ENCODE measurements around the gene CRYBB1. TPM values are rescaled to one million over a fixed set of nuclear protein-coding genes. Genes with fewer than 3 reads are reported as not detected.
A peak's percentile ranks its signal among the peaks of the same experiment; 100 is the strongest.

The CRYBB1 gene
- total RNA-seq, 1 donor from 2014 or later: not detected

DNA sequence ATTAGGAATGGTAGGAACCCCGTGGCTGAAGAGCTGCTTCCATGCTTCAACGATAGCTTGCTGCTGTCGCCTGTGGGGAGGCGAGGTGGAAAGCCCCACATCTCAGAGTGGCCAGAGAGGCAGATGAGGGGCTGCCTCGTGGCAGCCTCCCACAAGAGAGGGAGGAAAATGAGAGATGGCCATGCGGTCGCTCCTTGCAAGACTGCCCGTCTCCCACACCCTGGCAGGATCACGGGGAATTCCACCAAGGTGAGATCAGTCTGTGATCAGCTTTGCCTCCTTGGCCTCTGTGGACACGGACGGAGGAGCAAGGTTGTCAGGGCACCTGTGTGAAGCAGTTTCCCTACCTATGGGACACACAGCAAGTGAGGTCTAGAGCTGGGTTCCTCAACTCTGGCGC is 7.0 kb upstream of the CRYBB1 start:
- Histone ChIP-seq H3K27ac (no peak overlapping the region), H3K4me1 (no peaks in the 10 kb centered on the region), H3K27me3 (no peaks in the 10 kb centered on the region), H3K9me3 (no peaks in the 10 kb centered on the region), H3K36me3 (no peaks in the 10 kb centered on the region), H3K4me3 (no peak overlapping the region)
- intact Hi-C loops (cut with DNase I): no loop called here
- no peak for DNase-seq (ENCODE audit: extremely low spot score in 2 of 2)
- TF ChIP-seq POLR2A (IDR thresholded peaks at IDR 0.05) (no peak), POLR2AphosphoS5 (IDR thresholded peaks at IDR 0.05; ENCODE audit: insufficient read depth in 1 of 2, low read depth in 1 of 2) (no peak)
- TF ChIP-seq, protein P1, sequence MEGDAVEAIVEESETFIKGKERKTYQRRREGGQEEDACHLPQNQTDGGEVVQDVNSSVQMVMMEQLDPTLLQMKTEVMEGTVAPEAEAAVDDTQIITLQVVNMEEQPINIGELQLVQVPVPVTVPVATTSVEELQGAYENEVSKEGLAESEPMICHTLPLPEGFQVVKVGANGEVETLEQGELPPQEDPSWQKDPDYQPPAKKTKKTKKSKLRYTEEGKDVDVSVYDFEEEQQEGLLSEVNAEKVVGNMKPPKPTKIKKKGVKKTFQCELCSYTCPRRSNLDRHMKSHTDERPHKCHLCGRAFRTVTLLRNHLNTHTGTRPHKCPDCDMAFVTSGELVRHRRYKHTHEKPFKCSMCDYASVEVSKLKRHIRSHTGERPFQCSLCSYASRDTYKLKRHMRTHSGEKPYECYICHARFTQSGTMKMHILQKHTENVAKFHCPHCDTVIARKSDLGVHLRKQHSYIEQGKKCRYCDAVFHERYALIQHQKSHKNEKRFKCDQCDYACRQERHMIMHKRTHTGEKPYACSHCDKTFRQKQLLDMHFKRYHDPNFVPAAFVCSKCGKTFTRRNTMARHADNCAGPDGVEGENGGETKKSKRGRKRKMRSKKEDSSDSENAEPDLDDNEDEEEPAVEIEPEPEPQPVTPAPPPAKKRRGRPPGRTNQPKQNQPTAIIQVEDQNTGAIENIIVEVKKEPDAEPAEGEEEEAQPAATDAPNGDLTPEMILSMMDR (IDR thresholded peaks at IDR 0.05): no peak

DNA sequence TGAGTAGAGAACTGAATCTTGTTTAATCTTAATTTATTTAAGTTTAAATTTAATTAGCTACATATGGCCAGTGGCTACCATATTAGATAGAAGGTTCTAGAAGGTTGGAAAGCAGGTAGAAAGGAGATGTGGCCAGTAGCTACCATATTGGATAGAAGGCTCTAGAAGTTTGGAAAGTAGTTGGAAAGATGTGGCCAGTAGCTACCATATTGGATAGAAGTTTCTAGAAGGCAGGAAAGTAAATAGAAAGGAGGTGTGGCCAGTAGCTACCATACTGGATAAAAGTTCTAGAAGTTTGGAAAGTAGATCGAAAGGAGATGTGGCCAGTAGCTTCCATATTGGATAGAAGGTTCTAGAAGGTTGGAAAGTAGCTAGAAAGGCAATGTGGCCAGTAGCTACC is 6.2 kb upstream of the CRYBB1 start:
- Histone ChIP-seq H3K4me3 (no peak overlapping the region), H3K4me1 (no peaks in the 10 kb centered on the region), H3K27ac (no peak overlapping the region), H3K9me3 (no peaks in the 10 kb centered on the region), H3K36me3 (no peaks in the 10 kb centered on the region), H3K27me3 (no peaks in the 10 kb centered on the region)
- no peak for DNase-seq (ENCODE audit: extremely low spot score in 2 of 2)
- intact Hi-C loops (cut with DNase I): no loop called here
- TF ChIP-seq POLR2AphosphoS5 (IDR thresholded peaks at IDR 0.05; ENCODE audit: insufficient read depth in 1 of 2, low read depth in 1 of 2): no peak
- TF ChIP-seq, protein P1 (IDR thresholded peaks at IDR 0.05): no peak
- no peak for TF ChIP-seq POLR2A (IDR thresholded peaks at IDR 0.05)

DNA sequence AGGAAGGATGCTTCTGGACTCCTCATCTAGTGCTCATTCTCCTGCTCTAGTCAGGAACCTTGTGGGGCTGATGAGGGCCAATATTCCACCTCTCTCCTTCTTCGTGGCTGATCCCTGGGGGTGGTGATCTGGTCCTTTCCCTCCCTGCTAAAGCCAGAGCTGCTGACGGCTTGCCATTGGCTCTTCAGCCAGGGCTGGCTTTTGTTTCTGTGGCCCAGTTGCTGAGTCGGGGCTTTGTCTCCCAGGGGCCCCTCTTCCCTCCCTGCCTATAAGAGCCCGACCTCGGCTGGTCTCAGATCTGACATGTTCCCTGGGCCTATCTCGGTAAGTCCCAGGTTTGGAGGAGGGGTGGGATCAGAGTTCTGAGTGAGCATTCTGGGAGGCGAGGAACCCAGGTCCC is 3.8 kb upstream of the CRYBB1 start, which contains the start of gene CRYBA4:
CRYBA4 (plus strand) TSS at position 301 of the 400 bp plus-strand sequence. CDS start 634 bp downstream, outside the sequence.
- no peaks in the 10 kb centered on the region for H3K9me3 ChIP-seq
- H3K27ac ChIP-seq: no peak within 1 kb of the TSS
- H3K27me3 ChIP-seq: no peaks in the 10 kb centered on the region
- TF ChIP-seq, protein P1 (IDR thresholded peaks at IDR 0.05): no peak
- no peak for TF ChIP-seq POLR2A (IDR thresholded peaks at IDR 0.05)
- TF ChIP-seq POLR2AphosphoS5 (IDR thresholded peaks at IDR 0.05; ENCODE audit: insufficient read depth in 1 of 2, low read depth in 1 of 2): no peak
- no peak for DNase-seq (ENCODE audit: extremely low spot score in 2 of 2)
- no peaks in the 10 kb centered on the region for H3K36me3 ChIP-seq
- no peaks in the 10 kb centered on the region for H3K4me1 ChIP-seq
- H3K4me3 ChIP-seq: no peak within 1 kb of the TSS
- intact Hi-C loops (cut with DNase I): no loop called here

GRCh38 chr22:26620197-26620596 is 2.4 kb upstream of the CRYBB1 start:
- intact Hi-C loops (cut with DNase I): no loop called here
- no peaks in the 10 kb centered on the region for H3K27me3 ChIP-seq
- H3K9me3 ChIP-seq: no peaks in the 10 kb centered on the region
- TF ChIP-seq POLR2A (IDR thresholded peaks at IDR 0.05): no peak
- no peak for TF ChIP-seq POLR2AphosphoS5 (IDR thresholded peaks at IDR 0.05; ENCODE audit: insufficient read depth in 1 of 2, low read depth in 1 of 2)
- TF ChIP-seq, protein P1 (IDR thresholded peaks at IDR 0.05): no peak
- no peaks in the 10 kb centered on the region for H3K4me1 ChIP-seq
- DNase-seq (ENCODE audit: extremely low spot score in 2 of 2): no peak
- no peak overlapping the region for H3K4me3 ChIP-seq
- H3K36me3 ChIP-seq: no peaks in the 10 kb centered on the region
- H3K27ac ChIP-seq: no peak overlapping the region

GRCh38 chr22:26619510-26619909 is 1.7 kb upstream of the CRYBB1 start:
- Histone ChIP-seq H3K9me3 (no peaks in the 10 kb centered on the region), H3K36me3 (no peaks in the 10 kb centered on the region), H3K4me3 (no peak overlapping the region), H3K4me1 (no peaks in the 10 kb centered on the region), H3K27me3 (no peaks in the 10 kb centered on the region), H3K27ac (no peak overlapping the region)
- intact Hi-C loops (cut with DNase I): no loop called here
- TF ChIP-seq POLR2AphosphoS5 (IDR thresholded peaks at IDR 0.05; ENCODE audit: insufficient read depth in 1 of 2, low read depth in 1 of 2) (peak in 1 of 2 donors; percentile 29), POLR2A (IDR thresholded peaks at IDR 0.05) (no peak)
- TF ChIP-seq, protein P1 (IDR thresholded peaks at IDR 0.05): no peak
- DNase-seq (ENCODE audit: extremely low spot score in 2 of 2): no peak
